ENCODE data around the gene KRTAP9-2. TPM values are rescaled to one million over a fixed set of nuclear protein-coding genes. Genes with fewer than 3 reads are reported as not detected.
"Not testable (repeated sequence)": the region's sequence is repeated elsewhere in the genome, so short reads cannot be mapped to it uniquely, and the experiment has no call there.

KRTAP9-2 gene
- total RNA-seq, 1 experiment from 2014 or later: not detected

- DNase-seq (ENCODE audit: low read depth): not testable (repeated sequence)
Observed at GRCh38 chr17:41232399-41233105, 6.1 kb downstream of the KRTAP9-2 start, which contains the start of gene KRTAP9-3. KRTAP9-3 (plus strand) TSS chr17:41232449; CDS start chr17:41232502, 53 bp downstream.

GRCh38 chr17:41237116-41237515 lies 10.7 kb downstream of the KRTAP9-2 start:
- DNase-seq (ENCODE audit: low read depth): not testable (repeated sequence)

- DNase-seq (ENCODE audit: low read depth): not testable (repeated sequence)
Observed at GRCh38 chr17:41237949-41238437, 11.5 kb downstream of the KRTAP9-2 start, which contains the start of gene KRTAP9-8. KRTAP9-8 (plus strand) TSS chr17:41237999; CDS start chr17:41238052, 53 bp downstream.

GRCh38 chr17:41246995-41247787 lies 20.7 kb downstream of the KRTAP9-2 start:
- not testable (repeated sequence) for DNase-seq (ENCODE audit: low read depth)

- DNase-seq (ENCODE audit: low read depth): not testable (repeated sequence)
Observed at GRCh38 chr17:41249637-41250240, 23.3 kb downstream of the KRTAP9-2 start, which contains the start of gene KRTAP9-4. KRTAP9-4 (plus strand) TSS chr17:41249687; CDS start chr17:41249721, 34 bp downstream.

- no peak for DNase-seq (ENCODE audit: low read depth)
Observed at GRCh38 chr17:41251261-41251660, 24.8 kb downstream of the KRTAP9-2 start.

- DNase-seq (ENCODE audit: low read depth): no peak
Observed at GRCh38 chr17:41254861-41255260, 28.4 kb downstream of the KRTAP9-2 start.

- not testable (repeated sequence) for DNase-seq (ENCODE audit: low read depth)
Observed at GRCh38 chr17:41255381-41256290, 29.2 kb downstream of the KRTAP9-2 start, which contains the start of gene KRTAP9-9. KRTAP9-9 (plus strand) TSS chr17:41255384.

GRCh38 chr17:41256291-41256685 lies 29.8 kb downstream of the KRTAP9-2 start:
- DNase-seq (ENCODE audit: low read depth): no peak

- no peak for DNase-seq (ENCODE audit: low read depth)
Observed at GRCh38 chr17:41258406-41258805, 32.0 kb downstream of the KRTAP9-2 start.

GRCh38 chr17:41263212-41263611 lies 36.8 kb downstream of the KRTAP9-2 start:
- DNase-seq (ENCODE audit: low read depth): no peak

GRCh38 chr17:41264599-41264998 lies 38.2 kb downstream of the KRTAP9-2 start:
- DNase-seq (ENCODE audit: low read depth): no peak

GRCh38 chr17:41265078-41265477 lies 38.6 kb downstream of the KRTAP9-2 start, which contains the start of gene KRTAP9-6:
KRTAP9-6 (plus strand) TSS chr17:41265378; CDS start chr17:41265378, 0 bp downstream.
- no peak for DNase-seq (ENCODE audit: low read depth)

GRCh38 chr17:41267711-41268110 lies 41.3 kb downstream of the KRTAP9-2 start:
- no peak for DNase-seq (ENCODE audit: low read depth)

GRCh38 chr17:41271323-41271722 lies 44.9 kb downstream of the KRTAP9-2 start:
- DNase-seq (ENCODE audit: low read depth): not testable (repeated sequence)

GRCh38 chr17:41271858-41272257 lies 45.4 kb downstream of the KRTAP9-2 start:
- DNase-seq (ENCODE audit: low read depth): no peak

- DNase-seq (ENCODE audit: low read depth): not testable (repeated sequence)
Observed at GRCh38 chr17:41275648-41276190, 49.3 kb downstream of the KRTAP9-2 start, which contains the start of gene KRTAP9-7. KRTAP9-7 (plus strand) TSS chr17:41275698; CDS start chr17:41275698, 0 bp downstream.
